Large intestine (tissue), 3 donors: ENCODE data around the gene SCCPDH. TPM values are rescaled to one million over a fixed set of nuclear protein-coding genes. Genes with fewer than 3 reads are reported as not detected.
"Not testable (repeated sequence)": the region's sequence is repeated elsewhere in the genome, so short reads cannot be mapped to it uniquely, and the experiment has no call there.

Source experiments
- DNase-seq, 2 donors: peaks; one replicate each; pipeline versions ENCODE4 v3.0.0 to v3.0.0-alpha.2; 2013
- H3K27ac ChIP-seq: one replicate; pipeline ENCODE4 v1.5.1; 2013; ENCODE audit warnings: low read length
- H3K27me3 ChIP-seq: 2 replicates; pipeline ENCODE4 v1.6.1; 2013; ENCODE audit warnings: low read length; ENCODE audit not compliant: control insufficient read depth, insufficient read depth
- H3K36me3 ChIP-seq: 2 replicates; pipeline ENCODE4 v1.6.1; 2013; ENCODE audit warnings: low read length; ENCODE audit not compliant: control insufficient read depth, insufficient read depth
- H3K4me1 ChIP-seq: one replicate; pipeline ENCODE4 v1.6.1; 2013; ENCODE audit warnings: low read length; ENCODE audit not compliant: control insufficient read depth, insufficient read depth
- H3K4me3 ChIP-seq: one replicate; pipeline ENCODE4 v1.5.1; 2013; ENCODE audit warnings: low read length
- H3K9me3 ChIP-seq: one replicate; pipeline ENCODE4 v1.6.1; 2013; ENCODE audit warnings: mild to moderate bottlenecking, low read depth, low read length, moderate library complexity; ENCODE audit not compliant: control insufficient read depth
- WGBS: methylation state at CpG from one replicate; pipeline ENCODE4 v1.1.5; 2013; ENCODE audit warnings: low lambda C conversion rate; ENCODE audit not compliant: insufficient coverage; 5-methylcytosine and 5-hydroxymethylcytosine counted together
- polyA plus RNA-seq: library from polyadenylated mRNA; unstranded; fragments of 120-200 nt; gene quantifications from one replicate; pipeline ENCODE4 v1.2.1, GENCODE V29; 2013

SCCPDH gene
- polyA plus RNA-seq, 1 donor = 44.3 TPM

DNA sequence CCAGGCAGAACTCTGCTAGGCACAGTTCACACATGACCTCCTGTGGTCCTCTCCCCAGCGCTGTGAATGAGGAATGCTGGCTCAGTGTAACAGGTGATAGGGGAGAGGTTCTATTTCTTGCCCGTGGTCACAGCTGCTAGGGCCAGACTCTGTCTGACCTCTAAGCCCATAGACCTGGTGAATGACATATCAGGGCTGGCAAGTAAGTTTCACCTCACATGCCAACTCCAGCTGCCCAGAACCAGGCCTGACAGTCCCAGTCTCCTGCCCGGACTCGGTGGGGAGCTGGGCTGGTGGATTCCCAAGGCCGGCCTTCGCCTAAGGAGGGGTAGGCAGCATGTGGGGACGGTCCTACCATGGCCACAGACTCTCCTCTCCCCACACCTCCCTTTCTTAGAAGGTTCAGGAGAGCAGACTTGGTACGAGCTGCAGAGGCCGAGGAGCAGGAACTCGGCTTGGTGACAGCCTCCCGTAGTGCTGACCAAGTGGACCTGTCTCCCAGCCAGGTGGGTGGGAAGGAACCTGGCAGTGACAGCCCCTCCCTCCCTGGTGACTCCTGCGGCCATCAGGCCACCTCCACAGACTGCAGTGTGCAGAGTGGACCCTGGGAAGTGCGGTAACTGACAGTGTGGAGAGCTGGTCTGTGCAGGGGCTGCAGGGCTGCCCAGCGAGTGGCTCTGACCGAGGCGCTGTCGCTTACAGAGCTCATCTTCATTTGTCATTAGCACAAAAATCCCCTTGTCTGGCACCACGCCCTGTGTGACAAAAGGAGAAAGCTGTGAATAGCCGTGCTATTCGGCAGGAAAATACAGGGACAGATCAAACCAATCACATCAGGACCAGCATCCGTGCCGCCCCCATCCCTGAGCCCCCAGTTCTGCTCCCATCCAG, 74.6 kb downstream of the SCCPDH start:
- no peak overlapping the region for H3K27ac ChIP-seq
- H3K4me1 ChIP-seq = peaks cover 10% of the 10 kb centered on the region
- WGBS = no CpG with 5 or more reads among the region's 22 CpGs
- no peak for DNase-seq
- no peak overlapping the region for H3K4me3 ChIP-seq
- no peaks in the 10 kb centered on the region for H3K36me3 ChIP-seq
- H3K9me3 ChIP-seq = peaks cover 4% of the 10 kb centered on the region
- no peaks in the 10 kb centered on the region for H3K27me3 ChIP-seq

DNA sequence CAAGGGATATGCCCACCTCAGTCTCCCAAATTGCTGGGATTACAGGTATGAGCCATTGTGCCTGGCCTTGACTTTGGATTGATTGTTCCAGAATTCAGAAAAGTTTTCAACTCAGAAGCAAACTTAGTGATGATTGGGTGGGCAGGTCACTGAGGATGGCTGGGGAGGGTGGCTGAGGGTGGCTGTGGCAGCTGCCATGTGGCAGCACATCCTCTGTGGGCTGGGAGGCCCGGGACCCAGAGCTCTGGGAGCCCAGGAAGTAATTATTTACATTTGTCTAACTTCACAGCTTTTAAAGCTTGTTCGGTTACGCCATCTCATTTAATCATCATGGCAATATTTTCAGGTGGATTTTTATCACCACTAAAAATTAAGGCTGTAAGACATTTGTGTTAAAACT, 76.1 kb downstream of the SCCPDH start:
- H3K27ac ChIP-seq = no peak overlapping the region
- DNase-seq = no peak
- no peaks in the 10 kb centered on the region for H3K36me3 ChIP-seq
- no peaks in the 10 kb centered on the region for H3K27me3 ChIP-seq
- no peak overlapping the region for H3K4me3 ChIP-seq
- no peaks in the 10 kb centered on the region for H3K9me3 ChIP-seq
- H3K4me1 ChIP-seq = peaks cover 14% of the 10 kb centered on the region
- no CpG with 5 or more reads among the region's 3 CpGs for WGBS

DNA sequence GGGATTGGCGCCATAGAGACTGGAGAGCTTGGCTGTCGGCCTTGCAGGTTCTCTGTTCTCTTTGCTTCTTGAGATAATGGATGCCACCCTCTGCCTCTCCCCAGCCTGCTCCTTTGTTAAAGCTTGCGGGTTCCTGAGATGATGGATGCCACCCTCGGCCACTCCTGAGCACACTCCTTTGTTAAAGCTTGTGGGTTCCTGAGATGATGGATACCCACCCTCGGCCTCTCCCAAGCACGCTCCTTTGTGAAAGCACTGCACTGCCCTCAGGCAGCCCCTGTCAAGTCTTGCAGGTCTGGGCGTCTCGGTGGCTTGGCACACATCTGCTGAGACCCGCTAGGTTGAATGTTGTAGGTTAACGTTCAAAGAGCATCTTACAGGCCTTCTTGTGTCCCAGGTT, 76.5 kb downstream of the SCCPDH start:
- DNase-seq = no peak
- Histone ChIP-seq H3K27ac (no peak overlapping the region), H3K27me3 (no peaks in the 10 kb centered on the region), H3K9me3 (no peaks in the 10 kb centered on the region), H3K4me3 (no peak overlapping the region), H3K4me1 (peaks cover 14% of the 10 kb centered on the region), H3K36me3 (no peaks in the 10 kb centered on the region)
- no CpG with 5 or more reads among the region's 10 CpGs for WGBS

DNA sequence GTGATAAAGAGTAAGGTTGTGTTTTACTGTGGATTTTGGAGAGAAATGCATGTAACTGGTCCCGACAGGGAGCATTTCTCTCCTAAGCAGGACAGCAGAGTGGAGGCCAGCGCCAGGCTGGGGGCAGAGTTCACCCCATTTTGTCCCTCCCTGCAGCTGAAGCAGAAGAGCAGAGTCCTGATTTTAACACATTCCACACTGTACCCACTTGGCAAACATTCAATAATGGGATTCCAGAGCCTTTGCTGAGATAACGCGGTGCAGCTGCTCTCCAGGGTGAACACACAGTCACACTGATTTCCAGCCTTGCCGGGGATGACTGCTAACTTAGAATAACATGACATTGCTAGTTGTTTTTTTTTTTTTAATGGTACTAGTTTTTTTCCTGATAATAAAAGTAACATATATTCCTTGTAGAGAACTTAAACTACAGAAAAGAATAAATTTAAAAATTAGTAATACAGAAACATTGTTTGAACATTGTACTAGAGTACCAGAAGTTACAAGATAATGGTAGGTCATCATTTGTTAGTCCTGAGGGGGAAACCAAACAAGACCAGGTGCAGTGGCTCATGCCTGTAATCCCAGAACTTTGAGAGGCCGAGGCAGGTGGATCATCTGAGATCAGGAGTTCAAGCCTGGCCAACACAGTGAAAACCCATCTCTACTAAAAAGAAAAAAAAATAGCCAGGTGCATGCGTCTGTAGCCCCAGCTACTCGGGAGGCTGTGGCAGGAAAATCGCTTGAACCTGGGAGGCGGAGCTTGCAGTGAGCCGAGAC, 77.2 kb downstream of the SCCPDH start:
- Histone ChIP-seq H3K4me1 (peaks cover 14% of the 10 kb centered on the region), H3K4me3 (no peak overlapping the region), H3K27me3 (no peaks in the 10 kb centered on the region), H3K27ac (no peak overlapping the region), H3K9me3 (no peaks in the 10 kb centered on the region), H3K36me3 (no peaks in the 10 kb centered on the region)
- peak; percentile 38 to 63 for DNase-seq
- no CpG with 5 or more reads among the region's 11 CpGs for WGBS

DNA sequence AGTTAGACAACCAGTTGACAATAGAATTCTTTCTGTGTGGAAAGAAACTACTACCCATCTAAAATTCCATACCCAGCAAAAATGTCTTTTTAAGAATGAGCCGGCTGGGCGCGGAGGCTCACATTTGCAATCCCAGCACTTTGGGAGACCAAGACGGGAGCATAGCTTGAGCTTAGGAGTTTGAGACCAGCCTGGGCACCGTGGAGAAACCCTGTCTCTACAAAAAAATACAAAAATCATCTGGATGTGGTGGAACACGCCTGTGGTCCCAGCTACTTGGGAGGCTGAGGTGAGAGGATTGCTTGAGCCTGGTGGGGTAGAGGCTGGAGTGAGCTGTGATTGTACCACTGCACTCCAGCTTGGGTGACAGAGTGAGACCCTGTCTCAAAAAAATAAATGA, 79.2 kb downstream of the SCCPDH start:
- no peak for DNase-seq
- no peaks in the 10 kb centered on the region for H3K9me3 ChIP-seq
- no peak overlapping the region for H3K4me3 ChIP-seq
- H3K27ac ChIP-seq = no peak overlapping the region
- no peaks in the 10 kb centered on the region for H3K36me3 ChIP-seq
- no CpG with 5 or more reads among the region's 6 CpGs for WGBS
- no peaks in the 10 kb centered on the region for H3K27me3 ChIP-seq
- peaks cover 14% of the 10 kb centered on the region for H3K4me1 ChIP-seq

DNA sequence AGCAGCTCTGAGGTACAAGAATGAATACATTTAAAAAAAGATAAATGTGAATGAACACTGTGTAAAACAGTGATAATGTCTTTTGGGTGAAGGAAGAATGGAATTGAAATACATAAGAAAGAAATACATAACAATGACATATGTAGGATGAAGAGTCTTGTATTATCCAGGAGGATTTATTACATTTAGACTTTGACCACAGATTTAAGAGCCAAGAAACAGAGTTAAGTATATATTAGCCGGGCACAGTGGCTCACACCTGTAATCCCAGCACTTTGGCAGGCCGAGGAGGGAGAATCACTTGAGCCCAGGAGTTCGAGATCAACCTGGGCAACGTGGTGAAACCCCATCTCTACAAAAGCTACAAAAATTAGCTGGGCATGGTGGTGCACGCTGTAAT, 79.7 kb downstream of the SCCPDH start:
- Histone ChIP-seq H3K9me3 (no peaks in the 10 kb centered on the region), H3K4me3 (no peak overlapping the region), H3K27ac (no peak overlapping the region), H3K4me1 (peaks cover 14% of the 10 kb centered on the region), H3K36me3 (no peaks in the 10 kb centered on the region), H3K27me3 (no peaks in the 10 kb centered on the region)
- peak in 1 of 2 donors; percentile 54 for DNase-seq
- no CpG with 5 or more reads among the region's 5 CpGs for WGBS

DNA sequence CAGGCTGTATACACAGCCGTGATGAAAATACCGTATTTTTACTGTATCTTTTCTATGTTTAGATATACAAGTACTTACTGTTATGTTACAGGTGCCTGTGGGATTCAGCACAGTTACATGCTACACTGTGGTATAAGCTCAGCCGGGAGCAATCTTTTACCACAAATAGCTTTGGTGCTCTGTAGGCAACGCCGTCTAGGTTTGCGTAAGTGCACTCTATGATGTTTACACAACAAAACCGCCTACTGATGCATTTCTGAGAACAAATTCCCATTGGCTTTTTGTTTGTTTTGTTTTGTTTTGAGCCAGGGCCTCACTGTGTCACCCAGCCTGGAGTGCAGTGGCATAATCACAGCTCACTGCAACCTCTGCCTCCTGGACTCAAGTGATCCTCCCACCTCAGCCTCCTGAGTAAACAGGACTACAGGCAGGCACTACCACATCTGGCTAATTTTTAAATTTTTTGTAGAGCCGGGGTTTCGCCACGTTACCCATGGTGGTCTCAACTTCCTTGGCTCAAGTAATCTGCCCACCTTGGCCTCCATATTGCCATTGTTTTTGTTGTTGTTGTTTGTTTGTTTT, 81.0 kb downstream of the SCCPDH start:
- Histone ChIP-seq H3K36me3 (no peaks in the 10 kb centered on the region), H3K9me3 (no peaks in the 10 kb centered on the region)

DNA sequence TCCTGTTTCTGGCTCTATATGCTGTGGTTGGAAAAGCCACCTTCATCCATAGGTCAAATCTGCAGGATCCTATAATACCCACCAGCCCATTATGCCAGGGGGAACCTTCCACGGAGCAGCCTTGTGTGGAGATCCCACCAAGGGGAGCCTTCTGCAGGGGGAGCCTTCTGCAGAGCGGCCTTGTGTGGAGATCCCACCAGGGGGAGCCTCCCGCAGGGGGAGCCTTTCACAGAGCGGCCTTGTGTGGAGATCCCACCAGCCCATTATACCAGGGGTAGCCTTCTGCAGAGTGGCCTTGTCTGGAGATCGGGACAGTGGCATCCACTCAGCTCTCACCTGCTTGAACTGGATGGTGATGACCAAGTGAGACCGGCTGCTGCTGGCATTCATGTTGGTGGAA, 85.3 kb downstream of the SCCPDH start:
- H3K4me1 ChIP-seq = no peaks in the 10 kb centered on the region
- no peaks in the 10 kb centered on the region for H3K9me3 ChIP-seq
- no peaks in the 10 kb centered on the region for H3K36me3 ChIP-seq
- H3K27ac ChIP-seq = no peak overlapping the region
- H3K4me3 ChIP-seq = no peak overlapping the region
- H3K27me3 ChIP-seq = no peaks in the 10 kb centered on the region
- no peak for DNase-seq
- WGBS = no CpG with 5 or more reads among the region's 6 CpGs

More for the DNA sequence above, 81.0 kb downstream of the SCCPDH start:
- 100% methylated on average over 3 of the region's 10 CpGs for WGBS
- no peak overlapping the region for H3K27ac ChIP-seq
- H3K4me1 ChIP-seq = peaks cover 14% of the 10 kb centered on the region
- no peak overlapping the region for H3K4me3 ChIP-seq
- DNase-seq = no peak
- H3K27me3 ChIP-seq = no peaks in the 10 kb centered on the region

DNA sequence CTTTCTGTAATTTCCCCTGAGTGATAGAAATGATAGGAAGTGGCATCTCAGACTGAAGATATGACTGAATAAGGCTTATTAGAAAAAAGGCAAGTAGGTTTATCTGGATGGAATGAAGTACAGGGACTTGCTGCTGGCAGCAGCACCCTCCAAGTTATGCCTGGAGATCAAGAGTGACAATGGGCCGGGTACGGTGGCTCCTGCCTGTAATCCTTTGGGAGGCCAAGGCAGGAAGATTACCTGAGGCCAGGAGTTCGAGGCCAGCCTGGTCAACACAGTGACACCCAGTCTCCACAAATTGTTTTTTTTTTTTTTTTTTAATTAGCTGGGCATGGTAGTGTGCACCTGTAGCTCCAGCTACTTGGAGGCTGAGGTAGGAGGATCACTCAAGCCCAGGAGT, 87.8 kb downstream of the SCCPDH start:
- no peak for DNase-seq
- WGBS = no CpG with 5 or more reads among the region's 3 CpGs
- no peaks in the 10 kb centered on the region for H3K4me1 ChIP-seq
- H3K27me3 ChIP-seq = no peaks in the 10 kb centered on the region
- H3K9me3 ChIP-seq = no peaks in the 10 kb centered on the region
- H3K36me3 ChIP-seq = no peaks in the 10 kb centered on the region
- no peak overlapping the region for H3K27ac ChIP-seq
- H3K4me3 ChIP-seq = no peak overlapping the region

DNA sequence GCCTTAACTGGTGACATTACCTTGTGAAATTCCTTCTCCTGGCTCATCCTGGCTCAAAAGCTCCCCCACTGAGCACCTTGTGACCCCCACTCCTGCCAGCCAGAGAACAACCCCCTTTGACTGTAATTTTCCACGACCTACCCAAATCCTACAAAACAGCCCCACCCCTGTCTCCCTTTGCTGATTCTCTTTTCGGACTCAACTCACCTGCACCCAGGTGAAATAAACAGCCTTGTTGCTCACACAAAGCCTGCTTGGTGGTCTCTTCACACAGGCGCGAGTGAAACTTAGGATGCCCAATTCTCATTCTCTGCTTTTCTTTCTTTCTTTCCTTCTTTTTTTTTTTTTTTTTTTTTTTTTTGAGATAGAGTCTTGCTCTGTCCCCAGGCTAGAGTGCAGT, 89.1 kb downstream of the SCCPDH start:
- not testable (repeated sequence) for H3K36me3 ChIP-seq, H3K27ac ChIP-seq, DNase-seq, H3K27me3 ChIP-seq, H3K4me1 ChIP-seq, H3K9me3 ChIP-seq, H3K4me3 ChIP-seq
- WGBS = no CpG with 5 or more reads among the region's 4 CpGs
